ENCODE results near the gene SND1. TPM values are rescaled to one million over a fixed set of nuclear protein-coding genes. Genes with fewer than 3 reads are reported as not detected.

SND1 gene
- total and polyA plus RNA-seq, 10 of the 15 experiments (the other 5 are each of a cell fraction or from before 2014, with no cell fraction given): 52.4 to 270 (median 146) TPM

GRCh38 chr7:127877951-127878350 lies 226.0 kb downstream of the SND1 start:
- POLR2A ChIA-PET: no interaction called here
- H3K36me3 ChIP-seq (ENCODE audit: control insufficient read depth in 2 of 2, insufficient read depth in 2 of 2, low read length in 1 of 2): peaks cover 0 to 2% of the 10 kb centered on the region in 2 experiments; a peak in 2 of 4 replicates
- no peaks in the 10 kb centered on the region for H3K4me1 ChIP-seq (ENCODE audit: control insufficient read depth, insufficient read depth, low read length)
- RAD21 ChIA-PET (ENCODE audit: unreplicated experiment): no interaction called here
- FAIRE-seq (no peak), ATAC-seq (no peak), DNase-seq (ENCODE audit: low read depth, low spot score) (no peak)
- no peaks in the 10 kb centered on the region for H4K20me1 ChIP-seq (ENCODE audit: control insufficient read depth, insufficient read depth)
- CTCF ChIA-PET: interaction anchor here (0.7 to 1.2 kb wide), 2 partner anchors 18 to 332 kb away, joined by 3 read pairs; no protein-coding TSS in a partner anchor
- H3K4me2 ChIP-seq (ENCODE audit: control insufficient read depth, insufficient read depth): no peak overlapping the region
- no peak overlapping the region for H3K4me3 ChIP-seq
- H3K27me3 ChIP-seq (replicated peaks in 1 of 2; ENCODE audit: control insufficient read depth in 2 of 2, insufficient read depth in 2 of 2, low read length in 1 of 2): no peaks in the 10 kb centered on the region
- intact Hi-C loops (cut with micrococcal nuclease; ENCODE audit: unreplicated experiment) (no loop called here), in situ Hi-C loops (cut with MboI) (no loop called here)
- H3K27ac ChIP-seq (ENCODE audit: control insufficient read depth, insufficient read depth): no peak overlapping the region
- no peak for TF ChIP-seq STAT3 (IDR thresholded peaks at IDR 0.05; ENCODE audit: low read depth, low read length)
- no peak for TF ChIP-seq MTA3 (IDR thresholded peaks at IDR 0.05; ENCODE audit: borderline replicate concordance, low read length)
- TF ChIP-seq RAD21 (IDR thresholded peaks at IDR 0.05; ENCODE audit: insufficient read depth, low read depth, low read length): no peak
- TF ChIP-seq HDGF (IDR thresholded peaks at IDR 0.05): no peak
- TF ChIP-seq CBFB (IDR thresholded peaks at IDR 0.05; ENCODE audit: low read depth): no peak
- TF ChIP-seq NRF1 (conservative IDR thresholded peaks at IDR 0.05; ENCODE audit: low read depth, low read length): no peak
- TF ChIP-seq CEBPB (IDR thresholded peaks at IDR 0.05; ENCODE audit: borderline replicate concordance in 1 of 2, low read depth in 2 of 2, low read length in 2 of 2): no peak
- TF ChIP-seq IRF3 (IDR thresholded peaks at IDR 0.05): no peak
- TF ChIP-seq YBX1 (IDR thresholded peaks at IDR 0.05): no peak
- no peak overlapping the region for H3K9ac ChIP-seq (ENCODE audit: control insufficient read depth, insufficient read depth, low read length)
- WGBS (ENCODE audit: insufficient coverage, insufficient replicate concordance, low lambda C conversion rate, missing lambda C conversion rate): 74% methylated on average over 3 of the region's 3 CpGs
- SMC1A ChIA-PET (ENCODE audit: uncharacterized antibody, unreplicated experiment): interaction anchor here (3.2 kb wide), 1 partner anchor 22 kb away, joined by 12 read pairs; no protein-coding TSS in a partner anchor
- BruUV-seq (replicated peaks): no TSS peak
- no peak overlapping the region for H2AFZ ChIP-seq (ENCODE audit: control insufficient read depth, low read depth, low read length)
- H3K9me3 ChIP-seq (replicated peaks; ENCODE audit: control insufficient read depth, insufficient read depth, low read length): no peaks in the 10 kb centered on the region
- peaks cover 7% of the 10 kb centered on the region for H3K79me2 ChIP-seq (ENCODE audit: control insufficient read depth, insufficient read depth, low read length)

Data from GM12878 (cell line).